GM21381 (cell line): ENCODE results near the gene CNOT6L.
A peak's percentile ranks its signal among the peaks of the same experiment; 100 is the strongest.

Experiments used
- ATAC-seq: cut with Tn5 transposase; IDR thresholded peaks from one replicate; pipeline ENCODE4 v1.9.1; 2021; ENCODE audit warnings: mild to moderate bottlenecking, moderate library complexity; ENCODE audit not compliant: unreplicated experiment

Gene CNOT6L

GRCh38 chr4:77820649-77821561 is 1.7 kb upstream of the CNOT6L start:
- no peak for ATAC-seq

GRCh38 chr4:77819843-77820648 is 878 bp upstream of the CNOT6L start:
- ATAC-seq = peak; percentile 76

GRCh38 chr4:77819404-77819842 is 255 bp upstream of the CNOT6L start:
- ATAC-seq = peak; percentile 9

- peak; percentile 21 for ATAC-seq
Observed at GRCh38 chr4:77818073-77818601, 1.0 kb downstream of the CNOT6L start.

GRCh38 chr4:77817304-77818072 is 1.7 kb downstream of the CNOT6L start:
- ATAC-seq = no peak

- ATAC-seq = no peak
Observed at GRCh38 chr4:77816546-77816945, 2.6 kb downstream of the CNOT6L start.

- no peak for ATAC-seq
Observed at GRCh38 chr4:77815636-77816035, 3.5 kb downstream of the CNOT6L start.

GRCh38 chr4:77805840-77806239 is 13.3 kb downstream of the CNOT6L start:
- no peak for ATAC-seq

- no peak for ATAC-seq
Observed at GRCh38 chr4:77804471-77804870, 14.7 kb downstream of the CNOT6L start.

GRCh38 chr4:77802402-77802801 is 16.8 kb downstream of the CNOT6L start:
- ATAC-seq = no peak

- no peak for ATAC-seq
Observed at GRCh38 chr4:77801260-77801608, 17.9 kb downstream of the CNOT6L start.

GRCh38 chr4:77800483-77801259 is 18.5 kb downstream of the CNOT6L start:
- no peak for ATAC-seq

- ATAC-seq = no peak
Observed at GRCh38 chr4:77800077-77800476, 19.1 kb downstream of the CNOT6L start.

GRCh38 chr4:77798385-77798784 is 20.8 kb downstream of the CNOT6L start:
- no peak for ATAC-seq

- no peak for ATAC-seq
Observed at GRCh38 chr4:77797239-77797638, 21.9 kb downstream of the CNOT6L start.

GRCh38 chr4:77795326-77795725 is 23.8 kb downstream of the CNOT6L start:
- no peak for ATAC-seq

GRCh38 chr4:77790146-77790545 is 29.0 kb downstream of the CNOT6L start:
- ATAC-seq = no peak

- no peak for ATAC-seq
Observed at GRCh38 chr4:77788990-77789389, 30.2 kb downstream of the CNOT6L start.

- ATAC-seq = no peak
Observed at GRCh38 chr4:77787969-77788368, 31.2 kb downstream of the CNOT6L start.

GRCh38 chr4:77785669-77786068 is 33.5 kb downstream of the CNOT6L start:
- ATAC-seq = no peak
